Measurements from ENCODE around the gene CD59. TPM values are rescaled to one million over a fixed set of nuclear protein-coding genes. Genes with fewer than 3 reads are reported as not detected.
A peak's percentile ranks its signal among the peaks of the same experiment; 100 is the strongest.

CD59 gene
- 1,004 TPM for total RNA-seq
- long read RNA-seq, full-length matches to known transcripts = 343 of 472 reads
- long read RNA-seq, partial matches to known transcripts = 26 of 472 reads
- long read RNA-seq, other reads (novel, unspliced or antisense) = 103 of 472 reads

- no peaks in the 10 kb centered on the region for H3K27me3 ChIP-seq
- ATAC-seq = peak; percentile 97
- intact Hi-C loops (cut with DNase I) = no loop called here
Measured at GRCh38 chr11:33736148-33736812, at the start of gene CD59. TSS of gene CD59 (minus strand) at chr11:33736423. CDS start at chr11:33722445, 13,978 bp downstream.

GRCh38 chr11:33785609-33786008 is 49.4 kb upstream of the CD59 start:
- no peak overlapping the region for H3K4me3 ChIP-seq
- no peaks in the 10 kb centered on the region for H3K9me3 ChIP-seq
- no peaks in the 10 kb centered on the region for H3K4me1 ChIP-seq
- intact Hi-C loops (cut with DNase I) = no loop called here
- ATAC-seq = no peak
- H3K36me3 ChIP-seq = no peaks in the 10 kb centered on the region
- DNase-seq = no peak
- H3K27me3 ChIP-seq = peaks cover 29% of the 10 kb centered on the region
- H3K27ac ChIP-seq = no peak overlapping the region
- no peak for TF ChIP-seq CTCF (IDR thresholded peaks at IDR 0.05)

More at GRCh38 chr11:33736148-33736812, at the start of gene CD59:
- Histone ChIP-seq H3K9me3 (no peaks in the 10 kb centered on the region), H3K27ac (peak within 1 kb of the TSS; percentile 96), H3K4me3 (peak within 1 kb of the TSS; percentile 92), H3K36me3 (no peaks in the 10 kb centered on the region), H3K4me1 (peaks cover 35% of the 10 kb centered on the region)
- TF ChIP-seq CTCF (IDR thresholded peaks at IDR 0.05) = no peak
- peak; percentile 99 for DNase-seq

- ATAC-seq (peak; percentile 80), DNase-seq (no peak)
- no peak overlapping the region for H3K27ac ChIP-seq
- no peaks in the 10 kb centered on the region for H3K9me3 ChIP-seq
- intact Hi-C loops (cut with DNase I) = no loop called here
- no peaks in the 10 kb centered on the region for H3K36me3 ChIP-seq
- H3K27me3 ChIP-seq = peaks cover 15% of the 10 kb centered on the region
- no peak for TF ChIP-seq CTCF (IDR thresholded peaks at IDR 0.05)
- no peaks in the 10 kb centered on the region for H3K4me1 ChIP-seq
- H3K4me3 ChIP-seq = no peak overlapping the region
Measured at GRCh38 chr11:33779849-33780528, 43.8 kb upstream of the CD59 start.

GRCh38 chr11:33778675-33779074 is 42.5 kb upstream of the CD59 start:
- Histone ChIP-seq H3K4me3 (no peak overlapping the region), H3K9me3 (no peaks in the 10 kb centered on the region), H3K36me3 (no peaks in the 10 kb centered on the region), H3K27ac (no peak overlapping the region), H3K27me3 (peaks cover 5% of the 10 kb centered on the region), H3K4me1 (no peaks in the 10 kb centered on the region)
- DNase-seq (no peak), ATAC-seq (no peak)
- intact Hi-C loops (cut with DNase I) = no loop called here
- TF ChIP-seq CTCF (IDR thresholded peaks at IDR 0.05) = no peak

GRCh38 chr11:33777906-33778305 is 41.7 kb upstream of the CD59 start:
- intact Hi-C loops (cut with DNase I) = no loop called here
- H3K4me3 ChIP-seq = no peak overlapping the region
- peaks cover 4% of the 10 kb centered on the region for H3K27me3 ChIP-seq
- no peak for ATAC-seq
- no peak for DNase-seq
- no peaks in the 10 kb centered on the region for H3K9me3 ChIP-seq
- H3K4me1 ChIP-seq = peaks cover 6% of the 10 kb centered on the region
- no peaks in the 10 kb centered on the region for H3K36me3 ChIP-seq
- H3K27ac ChIP-seq = no peak overlapping the region
- no peak for TF ChIP-seq CTCF (IDR thresholded peaks at IDR 0.05)
